ENCODE data around the gene APOC1. TPM values are rescaled to one million over a fixed set of nuclear protein-coding genes. Genes with fewer than 3 reads are reported as not detected.

Gene APOC1
- total and polyA plus RNA-seq, 7 donors = 1.6 to 16.8 (median 8.0) TPM

DNA sequence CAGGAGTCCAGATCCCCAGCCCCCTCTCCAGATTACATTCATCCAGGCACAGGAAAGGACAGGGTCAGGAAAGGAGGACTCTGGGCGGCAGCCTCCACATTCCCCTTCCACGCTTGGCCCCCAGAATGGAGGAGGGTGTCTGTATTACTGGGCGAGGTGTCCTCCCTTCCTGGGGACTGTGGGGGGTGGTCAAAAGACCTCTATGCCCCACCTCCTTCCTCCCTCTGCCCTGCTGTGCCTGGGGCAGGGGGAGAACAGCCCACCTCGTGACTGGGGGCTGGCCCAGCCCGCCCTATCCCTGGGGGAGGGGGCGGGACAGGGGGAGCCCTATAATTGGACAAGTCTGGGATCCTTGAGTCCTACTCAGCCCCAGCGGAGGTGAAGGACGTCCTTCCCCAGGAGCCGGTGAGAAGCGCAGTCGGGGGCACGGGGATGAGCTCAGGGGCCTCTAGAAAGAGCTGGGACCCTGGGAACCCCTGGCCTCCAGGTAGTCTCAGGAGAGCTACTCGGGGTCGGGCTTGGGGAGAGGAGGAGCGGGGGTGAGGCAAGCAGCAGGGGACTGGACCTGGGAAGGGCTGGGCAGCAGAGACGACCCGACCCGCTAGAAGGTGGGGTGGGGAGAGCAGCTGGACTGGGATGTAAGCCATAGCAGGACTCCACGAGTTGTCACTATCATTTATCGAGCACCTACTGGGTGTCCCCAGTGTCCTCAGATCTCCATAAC is 8.8 kb upstream of the APOC1 start, which contains the start of gene APOE:
TSS of gene APOE (plus strand) at position 360 of the 724 bp plus-strand sequence. CDS start 829 bp downstream, outside the sequence.
- intact Hi-C loops (cut with DNase I) = loop anchor here (5.0 to 10.0 kb wide), 2 partner anchors 149 to 152 kb away; no protein-coding TSS in a partner anchor
- Histone ChIP-seq H3K4me3 (peak within 1 kb of the TSS; percentile 18), H3K36me3 (ENCODE audit: insufficient read depth in 1 of 2, low read depth in 1 of 2) (peaks cover 0 to 26% of the 10 kb centered on the region in 2 donors), H3K27me3 (ENCODE audit: insufficient read depth in 3 of 3, low read length in 2 of 3) (peaks cover 0 to 32% (median 18%) of the 10 kb centered on the region in 3 donors), H3K9me3 (no peaks in the 10 kb centered on the region), H3K27ac (no peak within 1 kb of the TSS), H3K4me1 (no peaks in the 10 kb centered on the region)
- DNase-seq = no peak
- 1% methylated on average over 18 to 20 of the region's 20 CpGs for WGBS, 3 donors
- TF ChIP-seq, protein P1, sequence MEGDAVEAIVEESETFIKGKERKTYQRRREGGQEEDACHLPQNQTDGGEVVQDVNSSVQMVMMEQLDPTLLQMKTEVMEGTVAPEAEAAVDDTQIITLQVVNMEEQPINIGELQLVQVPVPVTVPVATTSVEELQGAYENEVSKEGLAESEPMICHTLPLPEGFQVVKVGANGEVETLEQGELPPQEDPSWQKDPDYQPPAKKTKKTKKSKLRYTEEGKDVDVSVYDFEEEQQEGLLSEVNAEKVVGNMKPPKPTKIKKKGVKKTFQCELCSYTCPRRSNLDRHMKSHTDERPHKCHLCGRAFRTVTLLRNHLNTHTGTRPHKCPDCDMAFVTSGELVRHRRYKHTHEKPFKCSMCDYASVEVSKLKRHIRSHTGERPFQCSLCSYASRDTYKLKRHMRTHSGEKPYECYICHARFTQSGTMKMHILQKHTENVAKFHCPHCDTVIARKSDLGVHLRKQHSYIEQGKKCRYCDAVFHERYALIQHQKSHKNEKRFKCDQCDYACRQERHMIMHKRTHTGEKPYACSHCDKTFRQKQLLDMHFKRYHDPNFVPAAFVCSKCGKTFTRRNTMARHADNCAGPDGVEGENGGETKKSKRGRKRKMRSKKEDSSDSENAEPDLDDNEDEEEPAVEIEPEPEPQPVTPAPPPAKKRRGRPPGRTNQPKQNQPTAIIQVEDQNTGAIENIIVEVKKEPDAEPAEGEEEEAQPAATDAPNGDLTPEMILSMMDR (IDR thresholded peaks at IDR 0.05) = no peak
- ATAC-seq = peak in 1 of 4 donors; percentile 18

DNA sequence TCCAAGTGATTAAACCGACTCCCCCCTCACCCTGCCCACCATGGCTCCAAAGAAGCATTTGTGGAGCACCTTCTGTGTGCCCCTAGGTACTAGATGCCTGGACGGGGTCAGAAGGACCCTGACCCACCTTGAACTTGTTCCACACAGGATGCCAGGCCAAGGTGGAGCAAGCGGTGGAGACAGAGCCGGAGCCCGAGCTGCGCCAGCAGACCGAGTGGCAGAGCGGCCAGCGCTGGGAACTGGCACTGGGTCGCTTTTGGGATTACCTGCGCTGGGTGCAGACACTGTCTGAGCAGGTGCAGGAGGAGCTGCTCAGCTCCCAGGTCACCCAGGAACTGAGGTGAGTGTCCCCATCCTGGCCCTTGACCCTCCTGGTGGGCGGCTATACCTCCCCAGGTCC is 6.8 kb upstream of the APOC1 start:
- TF ChIP-seq, protein P1 (IDR thresholded peaks at IDR 0.05) = no peak
- Histone ChIP-seq H3K9me3 (no peaks in the 10 kb centered on the region), H3K27ac (no peak overlapping the region), H3K36me3 (ENCODE audit: insufficient read depth in 1 of 2, low read depth in 1 of 2) (peaks cover 0 to 5% of the 10 kb centered on the region in 2 donors), H3K27me3 (ENCODE audit: insufficient read depth in 3 of 3, low read length in 2 of 3) (peaks cover 0 to 48% (median 18%) of the 10 kb centered on the region in 3 donors), H3K4me1 (no peaks in the 10 kb centered on the region), H3K4me3 (no peak overlapping the region)
- ATAC-seq (no peak), DNase-seq (no peak)
- intact Hi-C loops (cut with DNase I) = loop anchor here (5.0 to 10.0 kb wide), 2 partner anchors 147 to 150 kb away; no protein-coding TSS in a partner anchor
- WGBS, 3 donors = 82 to 86% (median 83%) methylated on average over 12 of the region's 12 CpGs

DNA sequence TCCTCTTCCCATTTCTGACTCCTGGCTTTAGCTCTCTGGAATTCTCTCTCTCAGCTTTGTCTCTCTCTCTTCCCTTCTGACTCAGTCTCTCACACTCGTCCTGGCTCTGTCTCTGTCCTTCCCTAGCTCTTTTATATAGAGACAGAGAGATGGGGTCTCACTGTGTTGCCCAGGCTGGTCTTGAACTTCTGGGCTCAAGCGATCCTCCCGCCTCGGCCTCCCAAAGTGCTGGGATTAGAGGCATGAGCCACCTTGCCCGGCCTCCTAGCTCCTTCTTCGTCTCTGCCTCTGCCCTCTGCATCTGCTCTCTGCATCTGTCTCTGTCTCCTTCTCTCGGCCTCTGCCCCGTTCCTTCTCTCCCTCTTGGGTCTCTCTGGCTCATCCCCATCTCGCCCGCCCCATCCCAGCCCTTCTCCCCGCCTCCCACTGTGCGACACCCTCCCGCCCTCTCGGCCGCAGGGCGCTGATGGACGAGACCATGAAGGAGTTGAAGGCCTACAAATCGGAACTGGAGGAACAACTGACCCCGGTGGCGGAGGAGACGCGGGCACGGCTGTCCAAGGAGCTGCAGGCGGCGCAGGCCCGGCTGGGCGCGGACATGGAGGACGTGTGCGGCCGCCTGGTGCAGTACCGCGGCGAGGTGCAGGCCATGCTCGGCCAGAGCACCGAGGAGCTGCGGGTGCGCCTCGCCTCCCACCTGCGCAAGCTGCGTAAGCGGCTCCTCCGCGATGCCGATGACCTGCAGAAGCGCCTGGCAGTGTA is 6.2 kb upstream of the APOC1 start:
- TF ChIP-seq, protein P1 (IDR thresholded peaks at IDR 0.05) = no peak
- WGBS, 3 donors = 92 to 94% (median 93%) methylated on average over 43 to 46 of the region's 46 CpGs
- no peaks in the 10 kb centered on the region for H3K4me1 ChIP-seq
- ATAC-seq (no peak), DNase-seq (no peak)
- H3K4me3 ChIP-seq = no peak overlapping the region
- H3K9me3 ChIP-seq = no peaks in the 10 kb centered on the region
- no peak overlapping the region for H3K27ac ChIP-seq
- H3K27me3 ChIP-seq (ENCODE audit: insufficient read depth in 3 of 3, low read length in 2 of 3) = peaks cover 0 to 53% (median 18%) of the 10 kb centered on the region in 3 donors
- no peaks in the 10 kb centered on the region for H3K36me3 ChIP-seq (ENCODE audit: insufficient read depth in 1 of 2, low read depth in 1 of 2)
- intact Hi-C loops (cut with DNase I) = loop anchor here (5.0 to 10.0 kb wide), 2 partner anchors 147 to 149 kb away; no protein-coding TSS in a partner anchor

DNA sequence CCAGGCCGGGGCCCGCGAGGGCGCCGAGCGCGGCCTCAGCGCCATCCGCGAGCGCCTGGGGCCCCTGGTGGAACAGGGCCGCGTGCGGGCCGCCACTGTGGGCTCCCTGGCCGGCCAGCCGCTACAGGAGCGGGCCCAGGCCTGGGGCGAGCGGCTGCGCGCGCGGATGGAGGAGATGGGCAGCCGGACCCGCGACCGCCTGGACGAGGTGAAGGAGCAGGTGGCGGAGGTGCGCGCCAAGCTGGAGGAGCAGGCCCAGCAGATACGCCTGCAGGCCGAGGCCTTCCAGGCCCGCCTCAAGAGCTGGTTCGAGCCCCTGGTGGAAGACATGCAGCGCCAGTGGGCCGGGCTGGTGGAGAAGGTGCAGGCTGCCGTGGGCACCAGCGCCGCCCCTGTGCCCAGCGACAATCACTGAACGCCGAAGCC is 5.6 kb upstream of the APOC1 start:
- TF ChIP-seq, protein P1 (IDR thresholded peaks at IDR 0.05) = no peak
- DNase-seq (no peak), ATAC-seq (no peak)
- 89 to 92% (median 91%) methylated on average over 34 to 44 of the region's 44 CpGs for WGBS, 3 donors
- H3K9me3 ChIP-seq = no peaks in the 10 kb centered on the region
- no peak overlapping the region for H3K4me3 ChIP-seq
- H3K27me3 ChIP-seq (ENCODE audit: insufficient read depth in 3 of 3, low read length in 2 of 3) = peaks cover 0 to 56% (median 18%) of the 10 kb centered on the region in 3 donors
- H3K36me3 ChIP-seq (ENCODE audit: insufficient read depth in 1 of 2, low read depth in 1 of 2) = no peaks in the 10 kb centered on the region
- no peaks in the 10 kb centered on the region for H3K4me1 ChIP-seq
- intact Hi-C loops (cut with DNase I) = loop anchor here (5.0 to 10.0 kb wide), 2 partner anchors 146 to 148 kb away; no protein-coding TSS in a partner anchor
- no peak overlapping the region for H3K27ac ChIP-seq
